ENCODE data around the gene ESYT3. TPM values are rescaled to one million over a fixed set of nuclear protein-coding genes. Genes with fewer than 3 reads are reported as not detected.
A peak's percentile ranks its signal among the peaks of the same experiment; 100 is the strongest.

ESYT3 gene
- total RNA-seq, 1 experiment from 2014 or later, result 6.3 TPM

DNA sequence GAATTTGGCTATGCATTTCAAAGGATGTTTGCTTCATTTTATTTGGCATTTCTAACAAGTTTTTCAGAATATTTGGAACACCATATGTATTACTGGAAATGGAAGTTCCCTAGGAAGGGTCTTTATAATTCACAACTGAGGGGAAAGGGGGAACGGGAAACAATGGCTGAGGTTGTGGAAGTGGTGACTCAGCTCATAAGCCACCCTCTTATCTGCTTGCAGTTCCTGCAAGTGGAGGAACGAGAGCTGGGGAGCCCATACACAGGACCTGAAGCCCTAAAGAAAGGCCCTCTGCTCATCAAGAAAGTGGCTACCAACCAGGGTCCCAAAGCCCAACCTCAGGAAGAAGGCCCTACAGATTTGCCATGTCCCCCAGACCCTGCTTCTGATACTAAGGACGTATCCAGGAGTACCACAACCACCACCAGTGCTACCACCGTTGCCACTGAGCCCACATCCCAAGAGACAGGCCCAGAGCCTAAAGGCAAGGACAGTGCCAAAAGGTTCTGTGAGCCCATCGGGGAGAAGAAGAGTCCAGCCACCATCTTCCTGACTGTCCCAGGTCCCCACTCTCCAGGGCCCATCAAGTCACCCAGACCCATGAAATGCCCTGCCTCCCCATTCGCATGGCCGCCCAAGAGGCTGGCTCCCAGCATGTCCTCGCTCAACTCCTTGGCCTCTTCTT, 37.9 kb downstream of the ESYT3 start:
- no peak overlapping the region for H2BK15ac ChIP-seq (ENCODE audit: low read depth, low read length)
- Mint-ChIP-seq H3K4me3 (no peak overlapping the region), H3K27me3 (ENCODE audit: low read depth) (no peaks in the 10 kb centered on the region), H3K36me3 (ENCODE audit: insufficient read depth in 1 of 3, low read depth in 3 of 3) (peaks cover 0 to 8% (median 2%) of the 10 kb centered on the region in 3 experiments; a peak in 5 of 7 replicates), H3K4me1 (no peaks in the 10 kb centered on the region), H3K27ac (peak overlapping the region in 1 of 3 experiments; percentile 64; a peak in 1 of 7 replicates), H3K9me3 (no peaks in the 10 kb centered on the region)
- H2AK5ac ChIP-seq (ENCODE audit: insufficient read length, low read length), result no peak overlapping the region
- no peak overlapping the region for H3K14ac ChIP-seq (ENCODE audit: insufficient read depth, low read length)
- H3K79me2 ChIP-seq (ENCODE audit: insufficient read depth, low read length), result no peaks in the 10 kb centered on the region
- no peak overlapping the region for H2BK120ac ChIP-seq (ENCODE audit: low read depth, low read length, poor library complexity, severe bottlenecking)
- no peaks in the 10 kb centered on the region for H3K9me3 ChIP-seq (ENCODE audit: control insufficient read depth, low read depth, low read length)
- no peak overlapping the region for H3K9ac ChIP-seq (ENCODE audit: extremely low read depth, insufficient read length, low read length)
- TF ChIP-seq, protein P1, sequence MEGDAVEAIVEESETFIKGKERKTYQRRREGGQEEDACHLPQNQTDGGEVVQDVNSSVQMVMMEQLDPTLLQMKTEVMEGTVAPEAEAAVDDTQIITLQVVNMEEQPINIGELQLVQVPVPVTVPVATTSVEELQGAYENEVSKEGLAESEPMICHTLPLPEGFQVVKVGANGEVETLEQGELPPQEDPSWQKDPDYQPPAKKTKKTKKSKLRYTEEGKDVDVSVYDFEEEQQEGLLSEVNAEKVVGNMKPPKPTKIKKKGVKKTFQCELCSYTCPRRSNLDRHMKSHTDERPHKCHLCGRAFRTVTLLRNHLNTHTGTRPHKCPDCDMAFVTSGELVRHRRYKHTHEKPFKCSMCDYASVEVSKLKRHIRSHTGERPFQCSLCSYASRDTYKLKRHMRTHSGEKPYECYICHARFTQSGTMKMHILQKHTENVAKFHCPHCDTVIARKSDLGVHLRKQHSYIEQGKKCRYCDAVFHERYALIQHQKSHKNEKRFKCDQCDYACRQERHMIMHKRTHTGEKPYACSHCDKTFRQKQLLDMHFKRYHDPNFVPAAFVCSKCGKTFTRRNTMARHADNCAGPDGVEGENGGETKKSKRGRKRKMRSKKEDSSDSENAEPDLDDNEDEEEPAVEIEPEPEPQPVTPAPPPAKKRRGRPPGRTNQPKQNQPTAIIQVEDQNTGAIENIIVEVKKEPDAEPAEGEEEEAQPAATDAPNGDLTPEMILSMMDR (conservative IDR thresholded peaks at IDR 0.05), result no peak
- no peak overlapping the region for H3K27ac ChIP-seq (ENCODE audit: insufficient read length, low read depth, low read length)
- no peaks in the 10 kb centered on the region for H4K20me1 ChIP-seq (ENCODE audit: control insufficient read depth, insufficient read depth, insufficient read length)
- DNase-seq, result no peak
- no peak overlapping the region for H4K91ac ChIP-seq (ENCODE audit: insufficient read length, low read depth, low read length)
- H3K56ac ChIP-seq (ENCODE audit: insufficient read length, low read depth, low read length), result no peak overlapping the region
- no peak overlapping the region for H2BK5ac ChIP-seq (ENCODE audit: insufficient read length, low read length)
- H2AFZ ChIP-seq (ENCODE audit: low read length), result no peak overlapping the region
- H3K79me1 ChIP-seq (ENCODE audit: insufficient read depth, low read depth, low read length, poor library complexity, severe bottlenecking), result no peaks in the 10 kb centered on the region
- WGBS (ENCODE audit: extremely low coverage, insufficient read length, low lambda C conversion rate), result no CpG with 5 or more reads among the region's 8 CpGs
- no peaks in the 10 kb centered on the region for H3K27me3 ChIP-seq (ENCODE audit: insufficient read depth, low read length)
- H2BK12ac ChIP-seq (ENCODE audit: insufficient read length, low read depth, low read length), result no peak overlapping the region
- H3K4me2 ChIP-seq (ENCODE audit: insufficient read depth, insufficient read length, low read length), result no peak overlapping the region
- H2BK20ac ChIP-seq (ENCODE audit: low read depth, low read length, poor library complexity, severe bottlenecking), result no peak overlapping the region
- no peak overlapping the region for H3K23ac ChIP-seq (ENCODE audit: insufficient read length, low read depth, low read length)
- no peak overlapping the region for H4K5ac ChIP-seq (ENCODE audit: insufficient read length, low read depth, low read length)
- peaks cover 2% of the 10 kb centered on the region for H3K23me2 ChIP-seq (ENCODE audit: insufficient read length, low read depth, low read length, poor library complexity, severe bottlenecking)
- H3K4ac ChIP-seq (ENCODE audit: low read depth, low read length), result no peak overlapping the region
- H3K4me1 ChIP-seq (ENCODE audit: insufficient read depth, low read length), result no peaks in the 10 kb centered on the region
- no peak overlapping the region for H3K18ac ChIP-seq (ENCODE audit: insufficient read length, low read depth, low read length)
- H4K8ac ChIP-seq (replicated peaks; ENCODE audit: insufficient read length, low read depth, low read length), result no peak overlapping the region
- no peak overlapping the region for H3T11ph ChIP-seq (ENCODE audit: low read length)
